Measurements from ENCODE around the gene SYNJ1.
"Not testable (repeated sequence)": the region's sequence is repeated elsewhere in the genome, so short reads cannot be mapped to it uniquely, and the experiment has no call there.

Gene SYNJ1, protein sequence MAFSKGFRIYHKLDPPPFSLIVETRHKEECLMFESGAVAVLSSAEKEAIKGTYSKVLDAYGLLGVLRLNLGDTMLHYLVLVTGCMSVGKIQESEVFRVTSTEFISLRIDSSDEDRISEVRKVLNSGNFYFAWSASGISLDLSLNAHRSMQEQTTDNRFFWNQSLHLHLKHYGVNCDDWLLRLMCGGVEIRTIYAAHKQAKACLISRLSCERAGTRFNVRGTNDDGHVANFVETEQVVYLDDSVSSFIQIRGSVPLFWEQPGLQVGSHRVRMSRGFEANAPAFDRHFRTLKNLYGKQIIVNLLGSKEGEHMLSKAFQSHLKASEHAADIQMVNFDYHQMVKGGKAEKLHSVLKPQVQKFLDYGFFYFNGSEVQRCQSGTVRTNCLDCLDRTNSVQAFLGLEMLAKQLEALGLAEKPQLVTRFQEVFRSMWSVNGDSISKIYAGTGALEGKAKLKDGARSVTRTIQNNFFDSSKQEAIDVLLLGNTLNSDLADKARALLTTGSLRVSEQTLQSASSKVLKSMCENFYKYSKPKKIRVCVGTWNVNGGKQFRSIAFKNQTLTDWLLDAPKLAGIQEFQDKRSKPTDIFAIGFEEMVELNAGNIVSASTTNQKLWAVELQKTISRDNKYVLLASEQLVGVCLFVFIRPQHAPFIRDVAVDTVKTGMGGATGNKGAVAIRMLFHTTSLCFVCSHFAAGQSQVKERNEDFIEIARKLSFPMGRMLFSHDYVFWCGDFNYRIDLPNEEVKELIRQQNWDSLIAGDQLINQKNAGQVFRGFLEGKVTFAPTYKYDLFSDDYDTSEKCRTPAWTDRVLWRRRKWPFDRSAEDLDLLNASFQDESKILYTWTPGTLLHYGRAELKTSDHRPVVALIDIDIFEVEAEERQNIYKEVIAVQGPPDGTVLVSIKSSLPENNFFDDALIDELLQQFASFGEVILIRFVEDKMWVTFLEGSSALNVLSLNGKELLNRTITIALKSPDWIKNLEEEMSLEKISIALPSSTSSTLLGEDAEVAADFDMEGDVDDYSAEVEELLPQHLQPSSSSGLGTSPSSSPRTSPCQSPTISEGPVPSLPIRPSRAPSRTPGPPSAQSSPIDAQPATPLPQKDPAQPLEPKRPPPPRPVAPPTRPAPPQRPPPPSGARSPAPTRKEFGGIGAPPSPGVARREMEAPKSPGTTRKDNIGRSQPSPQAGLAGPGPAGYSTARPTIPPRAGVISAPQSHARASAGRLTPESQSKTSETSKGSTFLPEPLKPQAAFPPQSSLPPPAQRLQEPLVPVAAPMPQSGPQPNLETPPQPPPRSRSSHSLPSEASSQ (N-terminal part only)

DNA sequence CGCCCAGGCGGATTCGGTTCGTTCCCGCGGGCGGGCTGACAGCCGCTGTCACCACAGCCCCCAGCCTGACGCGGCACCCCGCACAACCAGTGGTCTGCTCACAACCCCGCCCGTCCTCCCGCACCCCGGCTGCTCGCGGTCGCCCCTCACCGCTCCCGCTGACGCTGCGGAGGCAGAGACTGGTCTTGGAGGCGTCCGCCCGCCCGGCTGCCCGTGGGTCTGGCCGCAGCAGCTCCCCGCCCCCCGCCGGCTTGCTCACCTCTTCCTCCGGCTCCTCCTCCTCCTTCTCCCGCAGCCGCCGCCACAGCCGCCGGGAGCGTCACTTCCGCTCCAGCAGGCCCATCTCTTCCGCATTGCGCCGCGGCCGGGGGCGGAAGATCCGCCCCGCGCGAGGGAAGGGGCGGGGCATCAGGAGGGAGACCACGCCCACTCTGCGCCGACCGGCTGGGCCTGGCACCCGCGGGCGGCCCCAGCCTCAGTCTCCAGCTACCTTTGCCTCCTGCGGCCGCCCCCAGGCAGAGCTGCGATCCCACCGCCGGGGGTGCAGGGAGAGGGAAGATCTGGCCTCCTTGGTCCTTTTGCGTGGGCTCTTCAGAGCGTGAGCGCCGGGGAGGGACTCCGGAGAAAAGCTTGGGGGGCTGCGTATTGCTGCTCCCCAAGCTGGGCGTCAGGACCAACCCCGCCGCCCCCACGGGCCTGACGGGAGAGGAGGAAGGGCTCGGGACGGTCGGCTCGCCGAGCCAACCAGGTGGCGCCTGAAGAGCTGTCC lies at the start of gene SYNJ1:
TSS of gene SYNJ1 (minus strand) at position 327 of the 769 bp plus-strand sequence. CDS start 1,118 bp downstream, outside the sequence.
- no peaks in the 10 kb centered on the region for H3K9me3 ChIP-seq (ENCODE audit: control insufficient read depth in 5 of 5, low read length in 5 of 5)
- H3K9ac ChIP-seq (ENCODE audit: low read length in 5 of 5) = peak within 1 kb of the TSS; percentile 93 to 96 (median 94)
- H3K4me1 ChIP-seq (ENCODE audit: control insufficient read depth in 5 of 5, insufficient read depth in 5 of 5, low read length in 5 of 5) = peaks cover 2 to 20% (median 20%) of the 10 kb centered on the region in 5 donors
- peak within 1 kb of the TSS; percentile 88 to 97 (median 92) for H3K4me3 ChIP-seq (ENCODE audit: low read depth in 1 of 5, low read length in 5 of 5)
- H3K27ac ChIP-seq (ENCODE audit: low read depth, low read length) = peak within 1 kb of the TSS; percentile 86
- H3K27me3 ChIP-seq (ENCODE audit: control insufficient read depth in 5 of 5, insufficient read depth in 4 of 5, low read length in 5 of 5) = no peaks in the 10 kb centered on the region
- H3K36me3 ChIP-seq (ENCODE audit: control insufficient read depth in 5 of 5, insufficient read depth in 5 of 5, low read length in 5 of 5) = peaks cover 0 to 4% (median 3%) of the 10 kb centered on the region in 5 donors

GRCh38 chr21:32777269-32777668 lies 49.5 kb upstream of the SYNJ1 start:
- Histone ChIP-seq H3K4me1 (ENCODE audit: control insufficient read depth in 5 of 5, insufficient read depth in 5 of 5, low read length in 5 of 5) (peaks cover 0 to 8% (median 5%) of the 10 kb centered on the region in 5 donors), H3K4me3 (ENCODE audit: low read depth in 1 of 5, low read length in 5 of 5) (no peak overlapping the region), H3K27me3 (ENCODE audit: control insufficient read depth in 5 of 5, insufficient read depth in 4 of 5, low read length in 5 of 5) (no peaks in the 10 kb centered on the region), H3K9ac (ENCODE audit: low read length in 5 of 5) (no peak overlapping the region), H3K9me3 (ENCODE audit: control insufficient read depth in 5 of 5, low read length in 5 of 5) (no peaks in the 10 kb centered on the region), H3K36me3 (ENCODE audit: control insufficient read depth in 5 of 5, insufficient read depth in 5 of 5, low read length in 5 of 5) (no peaks in the 10 kb centered on the region), H3K27ac (ENCODE audit: low read depth, low read length) (no peak overlapping the region)

DNA sequence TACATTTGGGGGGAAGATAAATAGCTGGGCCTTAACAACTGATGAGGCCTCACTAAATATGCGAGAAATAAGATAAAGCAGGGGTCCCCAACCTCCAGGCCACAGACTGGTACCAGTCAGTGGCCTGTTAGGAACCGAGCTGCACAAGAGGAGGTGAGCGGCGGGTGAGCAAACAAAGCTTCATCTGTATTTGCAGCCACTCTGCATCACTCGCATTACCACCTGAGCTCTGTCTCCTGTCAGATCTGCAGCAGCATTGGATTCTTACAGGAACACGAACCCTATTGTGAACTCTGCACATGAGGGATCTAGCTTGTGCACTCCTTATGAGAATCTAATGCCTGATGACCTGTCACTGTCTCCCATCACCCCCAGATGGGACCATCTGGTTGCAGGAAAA lies 48.9 kb upstream of the SYNJ1 start:
- Histone ChIP-seq H3K9me3 (ENCODE audit: control insufficient read depth in 5 of 5, low read length in 5 of 5) (no peaks in the 10 kb centered on the region), H3K4me1 (ENCODE audit: control insufficient read depth in 5 of 5, insufficient read depth in 5 of 5, low read length in 5 of 5) (peaks cover 2 to 10% (median 5%) of the 10 kb centered on the region in 5 donors), H3K9ac (ENCODE audit: low read length in 5 of 5) (no peak overlapping the region), H3K27me3 (ENCODE audit: control insufficient read depth in 5 of 5, insufficient read depth in 4 of 5, low read length in 5 of 5) (peaks cover 0 to 2% (median 0%) of the 10 kb centered on the region in 5 donors), H3K36me3 (ENCODE audit: control insufficient read depth in 5 of 5, insufficient read depth in 5 of 5, low read length in 5 of 5) (no peaks in the 10 kb centered on the region), H3K27ac (ENCODE audit: low read depth, low read length) (no peak overlapping the region), H3K4me3 (ENCODE audit: low read depth in 1 of 5, low read length in 5 of 5) (no peak overlapping the region)

DNA sequence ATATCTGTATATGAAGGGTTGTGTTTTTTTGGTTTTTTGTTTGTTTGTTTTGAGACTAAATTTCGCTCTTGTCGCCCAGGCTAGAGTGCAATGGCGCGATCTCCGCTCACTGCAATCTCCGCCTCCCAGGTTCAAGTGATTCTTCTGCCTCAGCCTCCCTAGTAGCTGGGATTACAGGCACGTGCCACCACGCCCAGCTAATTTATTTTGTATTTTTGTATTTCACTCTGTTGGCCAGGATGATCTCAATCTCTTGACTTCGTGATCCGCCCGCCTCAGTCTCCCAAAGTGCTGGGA lies 45.2 kb upstream of the SYNJ1 start:
- H3K36me3 ChIP-seq (ENCODE audit: control insufficient read depth in 5 of 5, insufficient read depth in 5 of 5, low read length in 5 of 5); H3K9me3 ChIP-seq (ENCODE audit: control insufficient read depth in 5 of 5, low read length in 5 of 5); H3K27me3 ChIP-seq (ENCODE audit: control insufficient read depth in 5 of 5, insufficient read depth in 4 of 5, low read length in 5 of 5); H3K27ac ChIP-seq (ENCODE audit: low read depth, low read length); H3K9ac ChIP-seq (ENCODE audit: low read length in 5 of 5): not testable (repeated sequence)
- Histone ChIP-seq H3K4me1 (ENCODE audit: control insufficient read depth in 5 of 5, insufficient read depth in 5 of 5, low read length in 5 of 5) (peaks cover 6 to 31% (median 30%) of the 10 kb centered on the region in 5 donors), H3K4me3 (ENCODE audit: low read depth in 1 of 5, low read length in 5 of 5) (peak overlapping the region in 4 of 5 donors; percentile 56 to 94 (median 85))

GRCh38 chr21:32772281-32773047 lies 44.7 kb upstream of the SYNJ1 start:
- Histone ChIP-seq H3K27ac (ENCODE audit: low read depth, low read length) (peak overlapping the region; percentile 97), H3K4me3 (ENCODE audit: low read depth in 1 of 5, low read length in 5 of 5) (peak overlapping the region; percentile 56 to 94 (median 83)), H3K4me1 (ENCODE audit: control insufficient read depth in 5 of 5, insufficient read depth in 5 of 5, low read length in 5 of 5) (peaks cover 6 to 31% (median 30%) of the 10 kb centered on the region in 5 donors), H3K9me3 (ENCODE audit: control insufficient read depth in 5 of 5, low read length in 5 of 5) (no peaks in the 10 kb centered on the region), H3K36me3 (ENCODE audit: control insufficient read depth in 5 of 5, insufficient read depth in 5 of 5, low read length in 5 of 5) (peaks cover 0 to 3% (median 0%) of the 10 kb centered on the region in 5 donors), H3K9ac (ENCODE audit: low read length in 5 of 5) (peak overlapping the region; percentile 63 to 95 (median 87)), H3K27me3 (ENCODE audit: control insufficient read depth in 5 of 5, insufficient read depth in 4 of 5, low read length in 5 of 5) (peaks cover 0 to 3% (median 0%) of the 10 kb centered on the region in 5 donors)

- Histone ChIP-seq H3K27ac (ENCODE audit: low read depth, low read length) (peak overlapping the region; percentile 78), H3K4me3 (ENCODE audit: low read depth in 1 of 5, low read length in 5 of 5) (peak overlapping the region; percentile 83 to 95 (median 87)), H3K36me3 (ENCODE audit: control insufficient read depth in 5 of 5, insufficient read depth in 5 of 5, low read length in 5 of 5) (peaks cover 0 to 11% (median 3%) of the 10 kb centered on the region in 5 donors), H3K9ac (ENCODE audit: low read length in 5 of 5) (peak overlapping the region; percentile 35 to 95 (median 92)), H3K9me3 (ENCODE audit: control insufficient read depth in 5 of 5, low read length in 5 of 5) (no peaks in the 10 kb centered on the region), H3K27me3 (ENCODE audit: control insufficient read depth in 5 of 5, insufficient read depth in 4 of 5, low read length in 5 of 5) (peaks cover 0 to 3% (median 0%) of the 10 kb centered on the region in 5 donors), H3K4me1 (ENCODE audit: control insufficient read depth in 5 of 5, insufficient read depth in 5 of 5, low read length in 5 of 5) (peaks cover 6 to 31% (median 30%) of the 10 kb centered on the region in 5 donors)
These were observed 43.2 kb upstream of the SYNJ1 start for GRCh38 chr21:32770871-32771523.

DNA sequence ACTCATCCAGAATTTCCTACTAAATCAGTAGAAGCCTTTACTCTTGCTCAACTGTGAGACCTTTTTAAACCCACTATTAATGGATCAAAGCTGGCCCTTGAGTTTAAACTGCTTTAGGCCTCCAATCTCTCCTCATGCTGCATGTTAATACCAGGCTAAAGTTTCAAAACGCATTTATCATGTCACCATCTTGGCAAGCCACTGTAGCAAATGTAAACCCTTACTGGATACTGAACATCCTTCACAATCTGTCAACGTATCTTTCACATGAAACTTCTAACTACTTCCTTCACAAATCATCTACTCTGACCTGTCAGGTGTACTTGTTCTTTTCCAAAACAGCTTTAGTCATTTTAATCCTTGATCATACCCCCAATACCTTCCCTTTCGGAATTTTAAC lies 40.7 kb upstream of the SYNJ1 start:
- Histone ChIP-seq H3K4me1 (ENCODE audit: control insufficient read depth in 5 of 5, insufficient read depth in 5 of 5, low read length in 5 of 5) (peaks cover 6 to 31% (median 30%) of the 10 kb centered on the region in 5 donors), H3K36me3 (ENCODE audit: control insufficient read depth in 5 of 5, insufficient read depth in 5 of 5, low read length in 5 of 5) (peaks cover 0 to 17% (median 11%) of the 10 kb centered on the region in 5 donors), H3K27ac (ENCODE audit: low read depth, low read length) (no peak overlapping the region), H3K27me3 (ENCODE audit: control insufficient read depth in 5 of 5, insufficient read depth in 4 of 5, low read length in 5 of 5) (peaks cover 0 to 3% (median 0%) of the 10 kb centered on the region in 5 donors), H3K9me3 (ENCODE audit: control insufficient read depth in 5 of 5, low read length in 5 of 5) (no peaks in the 10 kb centered on the region), H3K4me3 (ENCODE audit: low read depth in 1 of 5, low read length in 5 of 5) (no peak overlapping the region), H3K9ac (ENCODE audit: low read length in 5 of 5) (no peak overlapping the region)

DNA sequence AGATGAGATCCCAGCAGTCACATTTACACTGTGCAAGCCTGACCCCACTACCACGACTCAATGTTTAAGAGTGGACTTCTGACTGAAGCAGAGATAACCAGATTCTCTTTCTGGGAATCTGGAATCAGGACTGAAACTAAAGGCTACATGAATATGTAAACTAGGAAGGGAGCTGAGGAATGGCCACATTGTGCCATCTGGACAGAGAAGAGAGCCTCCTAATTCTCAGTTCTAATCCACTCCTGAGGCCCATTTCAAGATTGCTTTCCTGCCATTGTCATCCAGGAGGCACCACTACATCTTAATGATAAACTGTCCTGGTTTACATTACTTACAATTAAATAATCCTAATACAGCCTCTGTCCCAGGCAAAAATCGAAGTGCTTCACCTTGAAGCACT lies 37.2 kb upstream of the SYNJ1 start:
- Histone ChIP-seq H3K36me3 (ENCODE audit: control insufficient read depth in 5 of 5, insufficient read depth in 5 of 5, low read length in 5 of 5) (peaks cover 18 to 46% (median 36%) of the 10 kb centered on the region in 5 donors), H3K9ac (ENCODE audit: low read length in 5 of 5) (no peak overlapping the region)

More for the DNA sequence above, 37.2 kb upstream of the SYNJ1 start:
- H3K4me3 ChIP-seq (ENCODE audit: low read depth in 1 of 5, low read length in 5 of 5) = no peak overlapping the region
- H3K4me1 ChIP-seq (ENCODE audit: control insufficient read depth in 5 of 5, insufficient read depth in 5 of 5, low read length in 5 of 5) = peaks cover 0 to 16% (median 11%) of the 10 kb centered on the region in 5 donors
- H3K9me3 ChIP-seq (ENCODE audit: control insufficient read depth in 5 of 5, low read length in 5 of 5) = no peaks in the 10 kb centered on the region
- no peaks in the 10 kb centered on the region for H3K27me3 ChIP-seq (ENCODE audit: control insufficient read depth in 5 of 5, insufficient read depth in 4 of 5, low read length in 5 of 5)
- H3K27ac ChIP-seq (ENCODE audit: low read depth, low read length) = no peak overlapping the region

Data from subcutaneous abdominal adipose tissue (tissue), 5 donors.